GM19328 (cell line): ENCODE results near the gene UTS2B.
"Not testable (repeated sequence)": the region's sequence is repeated elsewhere in the genome, so short reads cannot be mapped to it uniquely, and the experiment has no call there.

Experiments used
- ATAC-seq: cut with Tn5 transposase; IDR thresholded peaks from one replicate; pipeline ENCODE4 v1.9.1; 2021; ENCODE audit warnings: mild to moderate bottlenecking, moderate library complexity; ENCODE audit not compliant: unreplicated experiment

The UTS2B gene

DNA sequence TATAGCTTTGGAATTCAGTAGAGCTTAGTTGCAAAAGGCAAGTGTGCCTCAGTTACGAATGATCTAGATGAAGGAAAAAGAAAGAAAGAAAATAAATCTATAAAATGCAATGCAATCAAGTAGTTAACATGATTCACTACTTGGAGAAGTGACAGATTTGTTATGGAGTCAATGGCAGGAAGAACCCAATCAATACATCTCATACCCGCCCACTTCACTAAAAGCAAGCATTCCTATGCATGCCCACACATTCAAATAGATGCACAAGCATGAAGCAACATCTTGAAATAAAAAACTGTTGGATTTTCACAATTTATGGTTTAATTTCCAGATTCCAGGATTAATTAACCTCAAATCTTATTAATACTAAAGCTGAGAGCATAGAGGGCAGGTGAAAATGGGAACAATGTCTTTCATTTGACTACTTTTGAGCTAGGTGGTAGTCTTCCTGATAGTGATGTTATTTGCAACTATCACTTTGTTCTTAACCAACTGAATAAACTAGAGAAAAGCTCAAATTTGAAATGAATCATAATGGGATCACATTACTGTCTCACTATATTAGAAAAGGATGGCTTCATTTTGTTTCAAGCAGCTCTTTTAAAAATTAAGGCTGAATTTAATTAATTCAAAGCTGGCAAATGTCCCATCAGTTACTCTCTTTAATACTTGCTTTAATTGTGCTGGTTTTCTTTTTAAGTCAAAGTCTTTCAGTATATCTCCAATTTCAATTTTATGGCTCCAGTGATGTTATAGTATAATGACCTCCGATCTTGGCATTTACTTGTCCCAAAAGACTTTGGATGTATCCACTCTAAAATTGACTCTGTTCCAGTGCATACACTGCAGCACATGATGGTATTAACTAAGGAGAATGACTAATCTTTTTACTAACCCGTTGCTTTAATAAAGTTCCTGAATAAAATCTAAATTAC, 47.8 kb downstream of the UTS2B start:
- no peak for ATAC-seq

DNA sequence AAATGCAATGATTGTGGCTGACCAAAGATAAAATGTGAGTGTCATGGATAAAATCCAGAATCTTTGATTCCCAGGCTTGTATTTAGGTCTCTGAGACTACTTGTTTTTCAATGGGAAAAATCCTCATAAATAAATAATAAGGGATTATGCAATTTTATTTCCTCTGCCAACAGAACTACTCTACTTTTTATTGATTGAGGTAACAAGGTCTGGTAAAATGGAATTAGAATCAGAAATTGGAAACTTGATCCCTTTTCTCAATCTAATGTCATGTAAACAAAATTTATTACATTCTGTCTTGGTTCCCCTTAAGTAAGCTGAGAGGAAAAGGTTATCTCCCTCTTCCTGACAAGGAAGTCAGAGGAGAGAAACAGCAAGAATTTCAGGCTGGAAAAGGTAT, 49.4 kb downstream of the UTS2B start:
- no peak for ATAC-seq

DNA sequence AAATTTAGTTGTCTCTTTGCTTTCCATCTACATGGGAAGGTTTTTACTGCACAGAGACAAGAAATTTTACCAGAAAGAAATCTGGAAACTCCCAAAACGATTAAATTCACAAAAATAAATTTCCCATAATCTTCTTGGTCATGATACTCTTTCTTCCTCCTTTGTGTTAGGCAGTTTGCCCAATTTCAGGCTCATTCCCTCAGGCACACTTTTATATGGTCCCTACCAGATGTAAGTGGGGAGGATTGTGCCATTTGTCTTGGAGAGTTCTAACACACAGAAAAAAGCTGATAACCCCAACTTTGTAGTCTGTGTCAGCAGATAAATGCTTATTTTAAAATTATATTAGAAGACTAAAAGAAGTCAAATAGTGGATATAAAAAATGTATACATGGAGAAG, 50.2 kb downstream of the UTS2B start:
- ATAC-seq = no peak

DNA sequence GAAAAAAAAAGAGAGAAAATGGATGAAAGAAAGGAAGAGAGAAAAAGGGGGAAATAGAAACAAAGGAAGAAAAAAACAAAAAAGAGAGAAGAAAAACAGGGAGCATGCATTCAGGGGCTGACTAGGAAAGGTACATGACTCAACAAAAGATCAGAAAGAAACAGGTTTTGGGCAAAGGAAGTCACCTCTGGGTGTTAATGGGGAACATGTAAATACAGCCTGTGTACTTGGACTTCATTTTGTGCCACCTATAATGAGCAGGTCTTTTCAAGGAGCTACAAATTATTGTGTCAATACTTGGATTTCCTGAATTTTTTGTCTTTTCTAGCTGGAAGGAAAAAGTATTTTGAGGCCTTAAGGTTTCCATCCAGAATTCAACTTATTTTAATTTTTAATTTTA, 54.6 kb downstream of the UTS2B start:
- no peak for ATAC-seq

DNA sequence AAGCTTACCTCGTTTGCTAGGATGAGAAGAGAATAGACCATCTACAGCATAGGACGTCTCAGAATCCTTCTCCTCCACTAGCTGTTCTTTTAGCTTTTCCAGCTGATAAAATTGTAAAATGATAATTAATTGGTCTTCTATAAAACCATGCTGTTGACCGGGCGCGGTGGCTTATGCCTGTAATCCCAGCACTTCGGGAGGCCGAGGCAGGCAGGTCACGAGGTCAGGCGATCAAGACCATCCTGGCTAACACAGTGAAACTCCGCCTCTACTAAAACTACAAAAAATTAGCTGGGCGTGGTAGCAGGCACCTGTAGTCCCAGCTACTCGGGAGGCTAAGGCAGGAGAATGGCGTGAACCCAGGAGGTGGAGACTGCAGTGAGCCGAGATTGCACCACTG, 55.1 kb downstream of the UTS2B start:
- ATAC-seq = not testable (repeated sequence)

GRCh38 chr3:191269289-191270085, 60.8 kb downstream of the UTS2B start:
- ATAC-seq = peak; percentile 83

DNA sequence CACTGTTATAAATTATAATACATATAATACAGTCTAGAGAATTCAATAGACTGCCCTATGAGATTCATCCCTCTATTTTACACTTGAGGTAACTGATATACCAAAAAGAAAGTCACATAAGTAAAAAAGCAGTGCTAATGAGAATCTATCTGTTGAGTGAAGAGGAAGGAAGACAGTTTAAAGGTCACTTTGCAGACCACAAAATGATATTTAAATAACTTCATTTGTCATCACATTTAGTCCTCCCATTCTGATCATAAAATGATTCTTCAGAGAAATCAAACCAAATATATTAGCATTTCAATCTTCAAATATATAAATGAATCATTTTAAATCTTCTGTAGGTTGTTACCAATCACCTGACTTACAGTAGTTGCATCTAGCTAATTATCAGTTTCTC, 61.6 kb downstream of the UTS2B start:
- ATAC-seq = no peak

- ATAC-seq = no peak
Measured at GRCh38 chr3:191263850-191264249, 66.5 kb downstream of the UTS2B start.

DNA sequence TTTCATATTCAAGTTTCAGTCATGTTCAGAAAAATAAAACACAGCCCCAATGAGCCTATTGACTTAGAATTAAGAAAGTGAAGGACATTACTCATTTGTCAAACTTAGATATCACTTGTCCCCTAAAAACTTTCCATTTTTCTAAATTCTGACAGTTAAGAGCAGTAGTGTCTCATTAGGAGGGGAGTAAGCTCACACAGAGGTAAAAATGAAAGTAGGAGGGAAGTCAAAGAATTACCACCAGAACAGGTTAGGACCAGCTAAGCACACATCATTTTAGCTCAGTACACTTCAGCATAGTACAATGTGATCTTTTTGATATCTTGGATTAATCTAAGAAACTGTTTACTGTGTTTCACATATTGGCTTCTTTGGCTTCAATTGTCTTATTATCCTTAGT, 67.0 kb downstream of the UTS2B start:
- ATAC-seq = peak; percentile 90

- ATAC-seq = no peak
Measured at GRCh38 chr3:191262650-191263049, 67.7 kb downstream of the UTS2B start.

DNA sequence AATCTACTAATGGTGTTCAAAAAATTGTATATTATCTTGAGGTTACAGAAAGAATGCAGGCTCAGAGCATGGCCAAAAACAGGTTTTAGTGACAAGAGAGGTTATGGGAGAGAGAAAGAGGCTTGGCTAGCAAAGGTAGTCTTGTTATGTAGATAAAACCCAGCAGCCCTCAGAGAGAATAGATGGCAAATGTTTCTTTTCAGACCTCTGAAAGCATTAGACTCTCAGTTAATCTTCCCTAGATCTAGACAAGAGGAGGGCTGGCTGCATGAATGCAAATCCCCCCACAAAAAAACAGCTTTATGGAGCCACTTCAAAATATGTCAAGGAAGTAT, 69.1 kb downstream of the UTS2B start:
- no peak for ATAC-seq

- no peak for ATAC-seq
Measured at GRCh38 chr3:191260431-191261303, 69.7 kb downstream of the UTS2B start.

GRCh38 chr3:191259486-191259885, 70.8 kb downstream of the UTS2B start:
- ATAC-seq = no peak

GRCh38 chr3:191257286-191257685, 73.0 kb downstream of the UTS2B start:
- no peak for ATAC-seq

GRCh38 chr3:191256405-191256804, 73.9 kb downstream of the UTS2B start:
- ATAC-seq = no peak

DNA sequence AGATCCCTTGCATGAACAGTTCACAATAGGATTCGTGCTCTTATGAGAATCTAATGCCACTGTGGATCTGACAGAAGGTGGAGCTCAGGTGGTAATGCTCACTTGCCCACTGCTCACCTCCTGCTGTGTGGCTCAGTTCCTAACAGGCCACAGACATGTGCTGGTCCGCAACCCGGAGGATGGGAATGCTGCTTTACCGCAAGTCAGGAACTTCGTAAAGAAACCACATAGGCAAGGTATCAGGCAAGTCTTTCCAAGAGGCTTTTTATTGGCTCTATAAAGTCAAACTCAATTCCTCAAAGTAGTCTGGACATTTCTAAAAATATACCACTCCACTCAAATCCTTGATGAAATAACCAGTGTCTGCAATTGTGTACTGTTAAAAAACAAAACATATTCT, 75.2 kb downstream of the UTS2B start:
- ATAC-seq = no peak

DNA sequence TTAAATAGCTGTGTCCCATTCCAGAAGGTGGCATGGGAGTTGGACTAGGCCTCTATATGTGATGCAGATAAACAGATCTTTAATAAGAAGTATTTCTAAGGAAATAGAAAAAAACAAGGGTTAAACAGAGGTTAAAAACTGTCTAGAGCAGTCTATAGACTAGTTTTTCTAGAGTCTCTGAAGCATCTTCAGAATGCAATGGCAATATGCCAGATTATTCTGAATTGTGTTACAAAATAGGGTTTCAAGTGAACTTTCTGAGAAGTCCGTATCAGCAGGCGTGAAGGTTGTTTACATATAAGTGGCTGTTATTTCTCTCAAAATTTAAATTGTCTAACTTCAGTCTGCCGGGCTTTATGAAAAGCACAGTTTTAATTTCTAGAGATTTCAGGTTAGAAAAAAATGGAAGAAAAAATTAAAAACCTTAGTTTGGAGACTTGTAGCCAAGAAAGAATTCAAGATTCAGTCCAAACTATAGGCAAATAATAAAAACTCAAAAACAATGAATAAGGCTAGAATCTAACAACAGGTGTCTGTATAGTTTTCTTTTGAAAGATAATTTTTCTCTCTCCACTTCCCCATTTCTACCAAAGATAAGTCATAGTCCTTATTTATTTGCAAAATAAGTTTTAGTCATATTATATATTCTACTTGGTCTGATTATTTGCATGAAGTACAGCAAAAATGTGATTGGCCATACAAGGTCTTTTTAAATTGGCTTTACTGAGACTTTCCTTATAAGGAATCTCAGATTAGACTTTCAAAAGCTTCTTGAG, 76.0 kb downstream of the UTS2B start:
- no peak for ATAC-seq

DNA sequence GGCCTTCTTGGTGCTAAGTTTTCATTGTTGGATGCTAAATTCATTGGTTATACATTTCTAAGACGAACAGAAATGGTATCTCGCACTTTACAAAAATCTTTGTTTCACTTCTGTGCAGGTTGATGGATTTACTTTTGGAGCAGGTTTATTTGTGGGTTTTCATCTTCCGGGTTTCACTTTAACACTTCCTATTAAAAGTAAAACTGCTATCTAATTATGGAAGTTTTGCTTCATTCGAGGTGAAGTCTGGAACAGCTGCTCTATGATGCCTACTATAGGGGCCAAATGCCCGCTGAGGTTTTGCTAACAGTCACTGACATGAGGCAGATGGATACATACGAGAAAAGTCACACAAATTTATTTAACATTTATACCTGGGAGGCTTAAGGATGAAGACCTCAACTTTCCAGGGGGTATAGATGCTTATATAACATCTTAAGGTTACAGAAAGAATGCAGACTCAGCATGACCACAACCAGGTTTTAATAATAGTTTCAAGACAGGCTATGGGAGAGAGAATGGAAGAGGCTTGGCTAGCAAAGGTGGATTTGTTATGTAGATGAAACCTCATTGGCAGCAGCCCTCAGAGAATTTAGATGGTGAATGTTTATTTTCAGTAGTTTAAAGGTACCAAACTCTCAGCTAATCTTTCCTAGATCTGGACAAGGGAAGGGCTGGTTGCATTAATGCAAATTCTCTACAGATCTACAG, 77.1 kb downstream of the UTS2B start:
- no peak for ATAC-seq

- no peak for ATAC-seq
Measured at GRCh38 chr3:191246630-191247029, 83.7 kb downstream of the UTS2B start.

- ATAC-seq = peak; percentile 77
Measured at GRCh38 chr3:191246034-191246433, 84.3 kb downstream of the UTS2B start.
